Neural progenitor cell (in vitro differentiated cells): ENCODE data around the gene B3GALT5. TPM values are rescaled to one million over a fixed set of nuclear protein-coding genes. Genes with fewer than 3 reads are reported as not detected.

Source experiments
- DNase-seq: peaks from one replicate; pipeline ENCODE4 v3.0.0-alpha.2; 2016; ENCODE audit warnings: low spot score
- H2AFZ ChIP-seq: fragments of 200-600 bp; sonication (generic); replicated peaks from 2 replicates; pipeline ENCODE4 v1.6.1; 2016; ENCODE audit warnings: antibody characterized with exemption
- H3F3A ChIP-seq: fragments of 200-600 bp; sonication (generic); 2 replicates; pipeline ENCODE4 v1.6.1; 2016; ENCODE audit warnings: antibody characterized with exemption, low read depth
- H3K27ac ChIP-seq: fragments of 200-600 bp; sonication (generic); 2 replicates; pipeline ENCODE4 v1.5.1; 2016; ENCODE audit warnings: mild to moderate bottlenecking
- H3K27me3 ChIP-seq: fragments of 200-600 bp; sonication (generic); 2 replicates; pipeline ENCODE4 v1.6.1; 2016; ENCODE audit warnings: mild to moderate bottlenecking, moderate library complexity
- H3K36me3 ChIP-seq: fragments of 200-600 bp; sonication (generic); 2 replicates; pipeline ENCODE4 v1.5.1; 2016
- H3K4me1 ChIP-seq: fragments of 200-600 bp; sonication (generic); 2 replicates; pipeline ENCODE4 v1.6.1; 2016; ENCODE audit warnings: mixed run types
- H3K4me2 ChIP-seq: fragments of 200-600 bp; sonication (generic); 2 replicates; pipeline ENCODE4 v1.6.1; 2016
- H3K4me3 ChIP-seq: fragments of 200-600 bp; sonication (generic); 2 replicates; pipeline ENCODE4 v1.5.1; 2016
- H3K79me2 ChIP-seq: fragments of 200-600 bp; sonication (generic); 2 replicates; pipeline ENCODE4 v1.6.1; 2016; ENCODE audit warnings: low read depth
- H3K9ac ChIP-seq: fragments of 200-600 bp; sonication (generic); 2 replicates; pipeline ENCODE4 v1.6.1; 2016
- H3K9me3 ChIP-seq: fragments of 200-600 bp; sonication (generic); 2 replicates; pipeline ENCODE4 v1.5.1; 2016; ENCODE audit warnings: low read depth
- H4K20me1 ChIP-seq: fragments of 200-600 bp; sonication (generic); 2 replicates; pipeline ENCODE4 v1.6.1; 2016; ENCODE audit warnings: low read depth
- H3K27ac Mint-ChIP-seq: 3 replicates; pipeline ENCODE4 v1.8.0; 2021; ENCODE audit warnings: mixed read lengths
- H3K27me3 Mint-ChIP-seq: 2 replicates; pipeline ENCODE4 v1.8.0; 2022; ENCODE audit warnings: low read depth, mild to moderate bottlenecking, inconsistent platforms, moderate library complexity, mixed read lengths; ENCODE audit not compliant: insufficient read depth
- H3K36me3 Mint-ChIP-seq: 3 replicates; pipeline ENCODE4 v1.8.0; 2021; ENCODE audit warnings: mixed read lengths
- H3K4me1 Mint-ChIP-seq: 3 replicates; pipeline ENCODE4 v1.8.0; 2021; ENCODE audit warnings: mixed read lengths
- H3K4me3 Mint-ChIP-seq: 3 replicates; pipeline ENCODE4 v1.8.0; 2021; ENCODE audit warnings: mild to moderate bottlenecking, moderate library complexity, mixed read lengths
- H3K9me3 Mint-ChIP-seq: 3 replicates; pipeline ENCODE4 v1.8.0; 2020; ENCODE audit warnings: mixed read lengths
- EZH2 ChIP-seq: fragments of 200-600 bp; sonication (generic); IDR thresholded peaks from 2 replicates; pipeline ENCODE4 v1.6.1; 2017; ENCODE audit warnings: antibody characterized with exemption, mild to moderate bottlenecking, moderate library complexity
- EZH2phosphoT487 ChIP-seq: fragments of 200-600 bp; sonication (generic); IDR thresholded peaks from 2 replicates; pipeline ENCODE4 v1.6.1; 2017; ENCODE audit warnings: antibody characterized with exemption
- total RNA-seq: library from RNA; depleted of rRNA; stranded (reverse); fragments of >200 nt; gene quantifications from 2 replicates; pipeline ENCODE4 v1.2.3, GENCODE V29; 2015; ENCODE audit warnings: low replicate concordance
- TF ChIP-seq, protein P1 (sequence below): fragments of 200-600 bp; sonication (generic); IDR thresholded peaks from 2 replicates; pipeline ENCODE4 v1.5.1; 2017; ENCODE audit warnings: antibody characterized with exemption, mild to moderate bottlenecking

The B3GALT5 gene
- total RNA-seq, 1 donor from 2014 or later, result 1.3 TPM

DNA sequence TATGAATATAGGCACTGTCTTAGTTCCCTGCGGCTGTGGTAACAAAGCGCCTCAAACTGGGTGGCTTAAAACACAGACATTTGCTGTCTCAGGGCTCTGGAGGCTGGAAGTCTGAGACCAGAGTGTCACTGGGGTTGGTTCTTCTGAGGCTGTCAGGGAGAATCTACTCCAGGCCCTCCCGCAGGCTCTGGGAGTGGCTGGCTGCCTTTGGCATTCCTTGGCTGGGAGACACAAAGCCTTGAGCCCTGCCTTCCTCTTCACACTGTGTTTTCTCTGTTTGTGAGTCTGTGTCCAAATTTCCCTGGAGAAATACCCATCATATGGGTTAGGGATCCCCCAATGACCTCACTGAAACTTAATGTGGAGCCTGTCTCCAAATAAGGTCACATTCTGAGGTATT lies 38.5 kb downstream of the B3GALT5 start:
- H3K27me3 Mint-ChIP-seq, result peaks cover 2% of the 10 kb centered on the region
- Histone ChIP-seq H3K4me3 (no peak overlapping the region), H3F3A (no peaks in the 10 kb centered on the region), H3K4me1 (peaks cover 5% of the 10 kb centered on the region), H3K36me3 (no peaks in the 10 kb centered on the region), H3K79me2 (no peaks in the 10 kb centered on the region), H3K27me3 (no peaks in the 10 kb centered on the region), H4K20me1 (no peaks in the 10 kb centered on the region), H3K9ac (no peak overlapping the region), H3K9me3 (no peaks in the 10 kb centered on the region), H3K27ac (no peak overlapping the region), H3K4me2 (no peak overlapping the region), H2AFZ (no peak overlapping the region)
- H3K9me3 Mint-ChIP-seq, result peaks cover 18% of the 10 kb centered on the region
- TF ChIP-seq, protein P1, sequence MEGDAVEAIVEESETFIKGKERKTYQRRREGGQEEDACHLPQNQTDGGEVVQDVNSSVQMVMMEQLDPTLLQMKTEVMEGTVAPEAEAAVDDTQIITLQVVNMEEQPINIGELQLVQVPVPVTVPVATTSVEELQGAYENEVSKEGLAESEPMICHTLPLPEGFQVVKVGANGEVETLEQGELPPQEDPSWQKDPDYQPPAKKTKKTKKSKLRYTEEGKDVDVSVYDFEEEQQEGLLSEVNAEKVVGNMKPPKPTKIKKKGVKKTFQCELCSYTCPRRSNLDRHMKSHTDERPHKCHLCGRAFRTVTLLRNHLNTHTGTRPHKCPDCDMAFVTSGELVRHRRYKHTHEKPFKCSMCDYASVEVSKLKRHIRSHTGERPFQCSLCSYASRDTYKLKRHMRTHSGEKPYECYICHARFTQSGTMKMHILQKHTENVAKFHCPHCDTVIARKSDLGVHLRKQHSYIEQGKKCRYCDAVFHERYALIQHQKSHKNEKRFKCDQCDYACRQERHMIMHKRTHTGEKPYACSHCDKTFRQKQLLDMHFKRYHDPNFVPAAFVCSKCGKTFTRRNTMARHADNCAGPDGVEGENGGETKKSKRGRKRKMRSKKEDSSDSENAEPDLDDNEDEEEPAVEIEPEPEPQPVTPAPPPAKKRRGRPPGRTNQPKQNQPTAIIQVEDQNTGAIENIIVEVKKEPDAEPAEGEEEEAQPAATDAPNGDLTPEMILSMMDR, result no peak
- TF ChIP-seq EZH2phosphoT487 (no peak), EZH2 (no peak)
- H3K36me3 Mint-ChIP-seq, result peaks cover 23% of the 10 kb centered on the region
- H3K27ac Mint-ChIP-seq, result no peak overlapping the region
- H3K4me3 Mint-ChIP-seq, result no peak overlapping the region
- DNase-seq, result no peak
- no peaks in the 10 kb centered on the region for H3K4me1 Mint-ChIP-seq

DNA sequence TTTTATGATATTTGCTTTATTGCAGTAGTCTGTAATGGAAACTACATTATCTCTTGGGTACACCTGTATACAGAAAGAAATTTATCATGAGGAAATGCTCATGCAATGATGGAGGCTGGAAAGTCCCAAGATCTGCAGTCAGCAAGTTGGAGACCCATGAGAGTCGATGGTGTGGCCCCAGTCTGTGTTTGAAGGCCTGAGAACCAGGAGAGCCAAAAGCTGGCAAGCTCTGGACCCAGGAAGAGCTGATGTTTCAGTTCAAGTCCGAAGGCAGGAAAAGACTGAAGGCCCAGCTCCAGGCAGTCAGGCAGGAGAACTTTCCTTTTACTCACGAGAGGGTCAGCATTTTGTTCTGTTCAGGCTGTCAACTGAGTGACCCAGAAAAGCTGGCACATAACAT lies 42.2 kb downstream of the B3GALT5 start:
- H3K4me1 Mint-ChIP-seq, result no peaks in the 10 kb centered on the region
- no peak overlapping the region for H3K4me3 Mint-ChIP-seq
- H3K9me3 ChIP-seq, result no peaks in the 10 kb centered on the region
- DNase-seq, result no peak
- no peak overlapping the region for H3K27ac ChIP-seq
- H3K4me2 ChIP-seq, result no peak overlapping the region
- H3K27ac Mint-ChIP-seq, result no peak overlapping the region
- no peak for TF ChIP-seq EZH2phosphoT487
- TF ChIP-seq, protein P1, result no peak
- TF ChIP-seq EZH2, result no peak
- no peak overlapping the region for H3K9ac ChIP-seq
- peaks cover 16% of the 10 kb centered on the region for H3K36me3 Mint-ChIP-seq
- H4K20me1 ChIP-seq, result no peaks in the 10 kb centered on the region
- H2AFZ ChIP-seq, result no peak overlapping the region
- no peaks in the 10 kb centered on the region for H3K36me3 ChIP-seq
- no peaks in the 10 kb centered on the region for H3F3A ChIP-seq
- no peak overlapping the region for H3K4me3 ChIP-seq
- peaks cover 15% of the 10 kb centered on the region for H3K9me3 Mint-ChIP-seq
- no peaks in the 10 kb centered on the region for H3K4me1 ChIP-seq
- peaks cover 6% of the 10 kb centered on the region for H3K27me3 Mint-ChIP-seq
- H3K79me2 ChIP-seq, result no peaks in the 10 kb centered on the region
- no peaks in the 10 kb centered on the region for H3K27me3 ChIP-seq

DNA sequence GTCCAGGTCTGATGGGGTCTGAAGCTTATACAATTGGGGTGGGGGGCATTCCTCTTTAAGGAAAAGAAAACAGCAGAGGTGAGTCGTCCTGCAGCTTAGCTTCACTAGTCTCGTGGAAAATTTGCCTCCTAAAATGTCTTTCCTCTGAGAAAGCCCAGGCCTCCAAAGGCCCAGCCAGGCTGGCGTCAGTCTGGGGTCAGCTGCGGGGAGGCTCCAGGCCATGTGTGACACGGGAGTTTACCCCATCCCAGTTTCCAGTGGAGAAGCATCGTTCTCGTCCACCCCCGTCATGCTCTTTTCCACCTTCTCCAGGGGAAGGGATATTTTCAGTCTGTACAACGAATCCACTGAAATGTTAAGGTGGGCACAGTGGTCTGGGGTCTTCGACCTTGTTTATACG lies 42.8 kb downstream of the B3GALT5 start:
- no peaks in the 10 kb centered on the region for H3F3A ChIP-seq
- Mint-ChIP-seq H3K4me3 (no peak overlapping the region), H3K27me3 (peaks cover 8% of the 10 kb centered on the region), H3K4me1 (peaks cover 3% of the 10 kb centered on the region), H3K36me3 (peaks cover 19% of the 10 kb centered on the region), H3K27ac (no peak overlapping the region), H3K9me3 (peaks cover 16% of the 10 kb centered on the region)
- H3K27me3 ChIP-seq, result no peaks in the 10 kb centered on the region
- H3K36me3 ChIP-seq, result no peaks in the 10 kb centered on the region
- H3K4me1 ChIP-seq, result no peaks in the 10 kb centered on the region
- no peaks in the 10 kb centered on the region for H4K20me1 ChIP-seq
- no peaks in the 10 kb centered on the region for H3K9me3 ChIP-seq
- no peak overlapping the region for H3K27ac ChIP-seq
- no peak overlapping the region for H3K9ac ChIP-seq
- H2AFZ ChIP-seq, result no peak overlapping the region
- no peak for DNase-seq
- no peak overlapping the region for H3K4me2 ChIP-seq
- H3K4me3 ChIP-seq, result no peak overlapping the region
- TF ChIP-seq EZH2phosphoT487, result no peak
- TF ChIP-seq EZH2, result no peak
- TF ChIP-seq, protein P1, result no peak
- H3K79me2 ChIP-seq, result no peaks in the 10 kb centered on the region
